T1000 (cell line): ENCODE results near the gene CTSE.
"Not testable (repeated sequence)": the region's sequence is repeated elsewhere in the genome, so short reads cannot be mapped to it uniquely, and the experiment has no call there.

Source experiments
- DNase-seq: peaks from one replicate; lab custom pipeline; 2025; ENCODE audit warnings: mixed read lengths; lab: John Stamatoyannopoulos, UW

CTSE gene

DNA sequence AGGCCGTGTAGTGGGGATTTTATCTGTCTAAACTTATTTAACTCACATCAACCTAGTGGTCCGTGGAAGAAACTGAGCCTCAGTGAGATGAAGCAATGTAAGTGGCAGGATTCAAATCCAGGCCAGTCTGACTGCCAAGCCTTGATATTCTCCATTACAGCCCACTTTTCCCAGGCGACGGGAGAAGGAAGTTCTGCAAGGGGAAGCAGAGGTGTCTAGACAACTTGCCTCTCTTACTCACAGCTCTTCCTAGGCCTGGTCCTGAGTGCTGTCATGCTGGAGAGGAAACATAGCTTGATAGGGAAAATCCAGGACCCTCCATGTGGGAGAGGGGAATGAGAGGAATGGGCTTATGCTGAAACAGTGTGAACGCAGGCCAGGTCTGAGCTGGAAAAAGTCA lies 9.1 kb downstream of the CTSE start:
- DNase-seq = no peak

DNA sequence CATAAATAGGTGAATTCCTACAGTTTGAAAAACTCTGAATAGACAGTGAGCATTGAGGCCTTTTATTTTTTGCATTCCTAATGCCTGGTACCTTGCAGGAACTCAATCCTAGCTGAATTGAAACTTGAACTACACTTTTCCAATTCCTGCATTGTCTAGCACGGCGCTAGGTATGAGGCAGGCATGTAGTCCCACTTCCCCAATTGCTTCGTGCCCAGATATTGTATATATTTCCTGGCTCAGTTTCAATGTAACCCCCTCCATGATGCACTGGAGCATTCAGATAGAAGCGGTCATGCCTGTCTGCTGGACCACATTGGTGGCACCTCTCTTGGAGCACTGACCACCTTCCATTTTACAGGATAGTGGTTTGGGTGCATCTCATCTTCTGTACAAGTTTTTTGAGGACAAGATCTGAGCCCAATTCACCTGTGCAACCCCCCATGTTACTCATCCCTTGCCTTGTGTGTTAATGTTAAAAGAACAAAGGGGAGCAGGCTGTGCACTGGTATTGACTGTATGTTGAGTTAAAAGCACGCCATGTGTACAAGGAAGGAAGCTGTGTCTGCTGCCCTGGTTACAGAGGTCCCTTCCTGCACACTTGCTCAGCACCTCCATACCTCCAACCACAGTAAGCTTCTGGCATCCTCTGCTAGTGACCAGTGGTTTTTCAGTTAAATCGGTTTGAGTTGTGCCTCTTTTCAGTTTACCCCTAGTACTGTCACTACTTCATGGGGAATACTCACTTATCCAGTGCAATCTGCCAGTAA lies 10.5 kb downstream of the CTSE start:
- no peak for DNase-seq

DNA sequence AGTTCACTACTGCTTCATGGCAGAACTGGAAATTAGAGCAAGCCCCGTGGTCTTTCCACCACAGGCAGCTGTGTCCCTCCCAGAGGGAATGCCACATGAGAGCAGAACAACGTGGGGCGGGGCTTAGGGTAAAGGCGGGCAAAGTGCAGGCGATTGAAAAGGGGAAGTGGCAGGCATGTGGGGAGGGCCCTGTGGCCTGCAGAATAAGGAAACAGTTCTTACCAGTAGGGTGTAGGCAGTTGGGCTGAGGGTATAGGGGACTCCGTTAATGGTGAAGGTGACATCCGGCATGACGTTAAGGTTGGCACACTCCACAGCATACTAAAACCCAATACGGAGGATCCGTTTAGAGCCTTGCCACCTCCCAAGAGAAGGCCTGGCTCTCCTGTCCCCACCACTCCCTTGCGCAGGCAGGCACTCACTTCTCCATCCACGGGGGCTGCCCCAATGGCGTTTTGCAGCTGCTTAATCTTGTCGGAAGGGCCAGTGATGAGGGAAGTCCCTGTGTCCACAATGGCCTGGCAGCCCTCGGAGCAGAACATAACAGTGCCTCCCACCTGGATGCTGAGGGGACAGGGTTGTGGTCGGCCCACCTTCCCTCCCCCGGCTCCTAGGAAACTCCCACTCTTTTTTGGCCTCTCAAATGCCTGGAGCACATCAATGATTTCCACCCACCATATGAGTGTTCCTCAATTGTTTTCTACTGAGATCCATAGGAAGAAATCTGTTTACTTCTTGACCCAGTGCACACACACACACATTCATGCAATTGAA lies 11.4 kb downstream of the CTSE start:
- DNase-seq = no peak

GRCh38 chr1:206011057-206011456 lies 12.6 kb downstream of the CTSE start:
- DNase-seq = no peak

- DNase-seq = no peak
Measured at GRCh38 chr1:206010060-206010459, 13.6 kb downstream of the CTSE start.

GRCh38 chr1:206006946-206007345 lies 16.7 kb downstream of the CTSE start:
- DNase-seq = no peak

GRCh38 chr1:206005778-206006180 lies 17.9 kb downstream of the CTSE start:
- DNase-seq = no peak

DNA sequence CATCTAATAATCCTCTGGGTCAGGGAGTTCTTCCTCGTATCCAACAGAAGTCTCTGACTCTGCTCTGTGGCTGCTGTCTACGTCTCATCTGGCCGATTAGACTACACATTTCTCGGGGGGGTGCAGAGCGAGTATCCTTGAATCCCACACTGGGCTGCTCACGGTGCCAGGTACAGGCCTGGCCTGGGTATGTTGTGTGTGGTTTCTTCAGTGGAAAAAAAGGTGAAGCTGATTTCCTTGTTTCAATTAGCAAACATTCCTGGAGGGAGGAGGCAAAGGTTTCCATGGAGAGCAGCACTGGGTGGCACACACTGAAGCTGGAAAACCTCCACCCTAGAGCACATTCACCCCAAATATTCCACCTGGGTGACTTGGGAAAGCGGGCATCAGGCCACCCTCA lies 18.5 kb downstream of the CTSE start:
- DNase-seq = no peak

- no peak for DNase-seq
Measured at GRCh38 chr1:206004826-206005225, 18.9 kb downstream of the CTSE start.

DNA sequence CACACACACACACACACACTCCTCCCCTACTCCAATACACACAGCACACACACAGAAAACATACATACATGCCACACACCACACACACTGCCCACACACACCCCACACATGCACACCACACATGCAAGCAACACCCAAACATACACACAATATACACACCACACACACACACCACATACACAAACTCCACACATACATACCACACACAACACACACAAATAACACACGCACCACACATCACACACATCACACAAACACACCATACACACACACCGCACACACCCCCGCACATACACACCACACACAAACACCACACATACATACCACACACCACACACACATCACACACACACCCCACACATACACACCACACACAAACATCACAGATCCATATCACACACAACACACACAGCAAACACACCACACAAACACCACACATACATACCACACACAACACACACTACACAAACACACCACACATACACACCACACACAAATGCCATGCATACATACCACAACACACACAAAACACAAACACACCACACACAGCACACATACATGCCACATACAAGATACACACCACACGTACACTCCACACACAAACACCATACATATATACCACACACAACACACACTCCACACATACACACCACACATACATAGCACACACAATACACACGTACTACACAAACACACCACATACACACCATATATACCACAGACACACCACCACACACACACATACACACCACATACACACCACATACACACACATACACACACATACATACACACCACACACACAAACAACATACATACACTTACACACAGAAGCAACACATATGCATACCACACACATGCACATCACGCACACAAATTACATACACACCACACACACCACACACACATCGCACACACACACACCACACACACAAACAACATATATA lies 19.6 kb downstream of the CTSE start:
- DNase-seq = no peak

- no peak for DNase-seq
Measured at GRCh38 chr1:206002871-206003801, 20.6 kb downstream of the CTSE start, which contains the start of gene RAB7B. RAB7B (minus strand) TSS chr1:206003395; CDS start chr1:205994135, 9,260 bp downstream.

DNA sequence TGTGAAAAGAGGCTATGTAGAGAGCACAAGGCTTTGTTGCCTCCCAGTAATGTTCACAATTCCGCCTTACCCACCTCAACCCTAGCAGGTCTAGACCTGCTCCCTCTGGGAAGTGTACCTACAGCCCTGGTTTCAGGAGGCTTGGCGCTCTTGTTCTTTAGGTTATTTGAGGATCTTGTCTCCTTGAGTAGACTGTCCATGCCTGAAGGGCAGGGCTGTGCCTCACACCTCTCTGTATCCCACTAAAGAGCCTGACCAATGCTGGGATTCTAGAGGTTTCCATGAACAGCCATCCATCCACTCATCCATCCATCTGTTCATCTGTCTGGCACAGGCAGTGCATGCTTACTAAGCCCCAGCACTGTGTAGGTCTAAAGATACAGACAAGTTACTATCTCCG lies 21.5 kb downstream of the CTSE start:
- DNase-seq = no peak

DNA sequence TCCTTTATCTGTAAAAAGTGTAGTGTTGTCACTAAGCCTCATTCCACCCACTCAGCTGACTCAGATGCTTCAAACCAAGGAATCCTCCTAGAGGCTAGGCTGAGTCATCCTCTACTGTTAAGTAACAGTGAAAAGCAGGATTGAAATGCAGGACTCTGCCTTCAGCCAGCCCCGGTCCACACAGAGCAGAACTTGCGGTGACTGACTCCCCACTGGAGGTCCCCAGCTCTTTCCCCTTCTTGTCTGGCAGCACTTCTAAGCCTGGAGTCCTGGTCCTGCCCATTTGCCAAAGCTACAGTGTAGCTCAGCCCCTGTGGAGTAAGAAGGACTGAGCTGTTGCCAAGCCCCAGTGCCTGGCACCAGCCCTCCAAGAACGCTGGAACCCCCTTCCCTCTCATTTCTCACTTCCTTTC lies 22.2 kb downstream of the CTSE start:
- DNase-seq = peak; percentile 65

GRCh38 chr1:206000641-206001339 lies 22.9 kb downstream of the CTSE start:
- no peak for DNase-seq

GRCh38 chr1:205998457-205999241 lies 25.0 kb downstream of the CTSE start:
- no peak for DNase-seq

DNA sequence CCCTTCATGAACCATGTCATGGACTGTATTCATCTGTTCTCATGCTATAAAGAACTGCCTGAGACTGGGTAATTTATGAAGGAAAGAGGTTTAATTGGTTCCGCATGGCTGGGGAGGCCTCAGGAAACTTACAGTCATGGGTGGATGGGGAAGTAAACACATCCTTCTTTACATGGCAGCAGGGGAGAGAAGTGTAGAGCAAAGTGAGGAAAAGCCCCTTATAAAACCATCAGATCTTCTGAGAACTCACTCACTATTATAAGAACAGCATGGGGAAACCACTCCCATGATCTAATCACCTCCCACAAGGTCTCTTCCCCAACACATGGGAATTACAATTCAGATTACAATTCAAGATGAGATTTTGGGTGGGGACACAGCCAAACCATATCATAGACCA lies 27.1 kb downstream of the CTSE start:
- not testable (repeated sequence) for DNase-seq

- DNase-seq = no peak
Measured at GRCh38 chr1:205994346-205994745, 29.3 kb downstream of the CTSE start.

- DNase-seq = no peak
Measured at GRCh38 chr1:205993068-205993467, 30.6 kb downstream of the CTSE start.

DNA sequence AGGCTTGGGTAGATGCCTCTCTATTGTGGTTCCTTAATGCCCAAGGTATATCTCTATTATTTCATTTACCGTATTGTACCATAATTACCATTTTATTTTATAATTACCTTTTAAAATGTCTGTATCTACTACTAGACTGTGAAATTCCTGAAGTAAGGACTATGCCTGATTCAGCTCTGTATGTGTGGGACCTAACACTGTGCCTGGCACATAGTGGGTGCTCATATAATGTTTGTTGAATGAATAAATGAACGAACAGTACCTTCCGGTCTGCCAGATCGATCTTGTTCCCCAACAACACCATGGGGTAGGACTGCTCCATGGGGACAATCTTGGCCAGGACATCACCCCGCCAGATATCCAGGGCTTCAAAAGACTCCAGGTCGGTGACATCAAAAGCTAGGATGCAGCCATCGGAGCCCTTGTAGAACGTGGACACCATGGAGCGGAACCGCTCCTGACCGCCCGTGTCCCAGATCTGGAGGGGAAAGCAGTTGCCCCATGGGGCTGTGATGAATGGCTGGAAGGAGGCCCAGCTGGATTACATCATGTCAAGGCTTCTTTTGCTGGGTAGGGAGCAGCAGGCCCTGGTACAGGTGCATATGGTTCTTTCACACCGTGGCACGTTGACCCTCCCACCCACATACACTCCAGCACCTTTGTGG lies 31.3 kb downstream of the CTSE start:
- no peak for DNase-seq
